Measurements from ENCODE around the gene MFNG.
A peak's percentile ranks its signal among the peaks of the same experiment; 100 is the strongest.

MFNG gene

GRCh38 chr22:37448516-37449127, 37.6 kb downstream of the MFNG start:
- no peak for DNase-seq (ENCODE audit: low spot score)

GRCh38 chr22:37445501-37445900, 40.7 kb downstream of the MFNG start:
- no peak for DNase-seq (ENCODE audit: low spot score)

GRCh38 chr22:37443977-37444376, 42.2 kb downstream of the MFNG start:
- no peak for DNase-seq (ENCODE audit: low spot score)

- DNase-seq (ENCODE audit: low spot score), result no peak
Observed at GRCh38 chr22:37443086-37443485, 43.1 kb downstream of the MFNG start.

GRCh38 chr22:37442537-37442936, 43.6 kb downstream of the MFNG start:
- no peak for DNase-seq (ENCODE audit: low spot score)

GRCh38 chr22:37442135-37442534, 44.0 kb downstream of the MFNG start:
- no peak for DNase-seq (ENCODE audit: low spot score)

- no peak for DNase-seq (ENCODE audit: low spot score)
Observed at GRCh38 chr22:37440875-37441274, 45.3 kb downstream of the MFNG start.

GRCh38 chr22:37439347-37439746, 46.8 kb downstream of the MFNG start:
- no peak for DNase-seq (ENCODE audit: low spot score)

- DNase-seq (ENCODE audit: low spot score), result no peak
Observed at GRCh38 chr22:37435970-37436603, 50.1 kb downstream of the MFNG start.

- no peak for DNase-seq (ENCODE audit: low spot score)
Observed at GRCh38 chr22:37433786-37434185, 52.4 kb downstream of the MFNG start.

- no peak for DNase-seq (ENCODE audit: low spot score)
Observed at GRCh38 chr22:37432708-37433054, 53.5 kb downstream of the MFNG start.

GRCh38 chr22:37431801-37432707, 54.1 kb downstream of the MFNG start:
- DNase-seq (ENCODE audit: low spot score), result peak; percentile 94

- no peak for DNase-seq (ENCODE audit: low spot score)
Observed at GRCh38 chr22:37431366-37431765, 54.8 kb downstream of the MFNG start.

- DNase-seq (ENCODE audit: low spot score), result no peak
Observed at GRCh38 chr22:37430941-37431340, 55.2 kb downstream of the MFNG start.

- DNase-seq (ENCODE audit: low spot score), result no peak
Observed at GRCh38 chr22:37428649-37429586, 57.3 kb downstream of the MFNG start.

GRCh38 chr22:37427711-37428635, 58.2 kb downstream of the MFNG start:
- no peak for DNase-seq (ENCODE audit: low spot score)

- no peak for DNase-seq (ENCODE audit: low spot score)
Observed at GRCh38 chr22:37427135-37427710, 59.0 kb downstream of the MFNG start, which contains the start of gene ELFN2. Gene ELFN2, minus strand, starts transcription at chr22:37427479. Its CDS starts 51,945 bp downstream, at chr22:37375534.

GRCh38 chr22:37426706-37427134, 59.5 kb downstream of the MFNG start:
- no peak for DNase-seq (ENCODE audit: low spot score)

GRCh38 chr22:37425800-37426705, 60.1 kb downstream of the MFNG start:
- no peak for DNase-seq (ENCODE audit: low spot score)
